ENCODE data around the gene DAG1.

DAG1 gene

DNA sequence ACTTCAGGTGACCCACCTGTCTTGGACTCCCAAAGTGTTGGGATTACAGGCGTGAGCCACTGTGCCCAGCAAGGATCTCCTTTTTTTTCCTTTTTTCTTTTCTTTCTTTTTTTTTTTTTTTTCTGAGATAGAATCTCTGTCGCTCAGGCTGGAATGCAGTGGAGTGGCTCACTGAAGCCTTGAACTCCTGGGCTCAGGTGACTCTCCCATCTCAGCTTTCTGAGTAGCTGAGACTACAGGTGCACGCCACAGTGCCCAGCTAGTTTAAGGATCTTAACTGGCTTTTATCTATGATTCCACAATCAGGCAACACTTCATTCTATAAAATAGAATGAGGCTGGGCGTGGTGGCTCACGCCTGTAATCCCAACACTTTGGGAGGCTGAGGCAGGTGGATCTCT is 24.7 kb upstream of the DAG1 start:
- no peaks in the 10 kb centered on the region for H3K9me2 ChIP-seq (replicated peaks; ENCODE audit: control insufficient read depth, low read length)
- no peak overlapping the region for H3K4me3 ChIP-seq (ENCODE audit: low read length)
- peaks cover 28% of the 10 kb centered on the region for H3K4me1 ChIP-seq (ENCODE audit: control insufficient read depth, low read length)
- H3K9me3 ChIP-seq (ENCODE audit: control insufficient read depth, insufficient read depth, low read length): no peaks in the 10 kb centered on the region
- H3K27me3 ChIP-seq (ENCODE audit: control insufficient read depth, low read length): no peaks in the 10 kb centered on the region
- H3K4me2 ChIP-seq (ENCODE audit: low read length): no peak overlapping the region
- no peak for TF ChIP-seq EZH2phosphoT487 (IDR thresholded peaks at IDR 0.05; ENCODE audit: borderline replicate concordance, low read length)
- no peak for TF ChIP-seq CTCF (IDR thresholded peaks at IDR 0.05; ENCODE audit: low read depth, low read length, poor library complexity, severe bottlenecking)
- no peaks in the 10 kb centered on the region for H4K20me1 ChIP-seq (ENCODE audit: control insufficient read depth, insufficient read depth, low read depth, low read length)
- H3K27ac ChIP-seq (ENCODE audit: low read depth, low read length): no peak overlapping the region
- no peaks in the 10 kb centered on the region for H3K36me3 ChIP-seq (ENCODE audit: control insufficient read depth, low read length)
- peaks cover 3% of the 10 kb centered on the region; the same call in 1 of the 2 replicates for H3F3A ChIP-seq (ENCODE audit: control insufficient read depth, insufficient read depth)
- no peaks in the 10 kb centered on the region for H3K79me2 ChIP-seq (ENCODE audit: control insufficient read depth, low read length)

DNA sequence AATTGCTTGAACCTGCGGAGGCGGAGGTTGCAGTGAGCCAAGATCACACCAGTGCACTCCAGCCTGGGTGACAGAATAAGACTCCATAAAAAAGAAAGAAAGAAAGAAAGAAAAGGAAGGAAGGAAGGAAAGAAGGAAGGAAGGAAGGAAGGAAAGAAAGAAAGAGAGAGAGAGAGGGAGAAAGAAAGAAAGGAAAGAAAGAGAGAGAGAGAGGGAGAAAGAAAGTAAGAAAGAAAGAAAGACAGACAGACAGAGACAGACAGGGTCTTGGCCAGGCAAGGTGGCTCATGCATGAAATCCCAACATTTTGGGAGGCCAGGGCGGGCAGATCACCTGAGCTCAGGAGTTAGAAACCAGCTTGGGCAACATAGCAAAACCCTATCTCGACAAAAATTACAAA is 16.4 kb upstream of the DAG1 start:
- H3F3A ChIP-seq (ENCODE audit: control insufficient read depth, insufficient read depth): no peaks in the 10 kb centered on the region
- H3K9me3 ChIP-seq (ENCODE audit: control insufficient read depth, insufficient read depth, low read length): no peaks in the 10 kb centered on the region
- H3K27ac ChIP-seq (ENCODE audit: low read depth, low read length): no peak overlapping the region
- H3K27me3 ChIP-seq (ENCODE audit: control insufficient read depth, low read length): no peaks in the 10 kb centered on the region
- TF ChIP-seq EZH2phosphoT487 (IDR thresholded peaks at IDR 0.05; ENCODE audit: borderline replicate concordance, low read length) (no peak), CTCF (IDR thresholded peaks at IDR 0.05; ENCODE audit: low read depth, low read length, poor library complexity, severe bottlenecking) (no peak)
- no peaks in the 10 kb centered on the region for H3K79me2 ChIP-seq (ENCODE audit: control insufficient read depth, low read length)
- no peaks in the 10 kb centered on the region for H3K36me3 ChIP-seq (ENCODE audit: control insufficient read depth, low read length)
- H3K4me3 ChIP-seq (ENCODE audit: low read length): no peak overlapping the region
- no peaks in the 10 kb centered on the region for H4K20me1 ChIP-seq (ENCODE audit: control insufficient read depth, insufficient read depth, low read depth, low read length)
- no peaks in the 10 kb centered on the region for H3K9me2 ChIP-seq (replicated peaks; ENCODE audit: control insufficient read depth, low read length)
- H3K4me1 ChIP-seq (ENCODE audit: control insufficient read depth, low read length): peaks cover 4% of the 10 kb centered on the region
- H3K4me2 ChIP-seq (ENCODE audit: low read length): no peak overlapping the region

GRCh38 chr3:49454458-49454857 is 15.6 kb upstream of the DAG1 start:
- Histone ChIP-seq H3K27me3 (ENCODE audit: control insufficient read depth, low read length) (no peaks in the 10 kb centered on the region), H3K79me2 (ENCODE audit: control insufficient read depth, low read length) (no peaks in the 10 kb centered on the region), H3F3A (ENCODE audit: control insufficient read depth, insufficient read depth) (no peaks in the 10 kb centered on the region), H3K4me2 (ENCODE audit: low read length) (no peak overlapping the region), H3K4me3 (ENCODE audit: low read length) (no peak overlapping the region), H3K36me3 (ENCODE audit: control insufficient read depth, low read length) (no peaks in the 10 kb centered on the region), H4K20me1 (ENCODE audit: control insufficient read depth, insufficient read depth, low read depth, low read length) (no peaks in the 10 kb centered on the region), H3K27ac (ENCODE audit: low read depth, low read length) (no peak overlapping the region), H3K9me2 (replicated peaks; ENCODE audit: control insufficient read depth, low read length) (no peaks in the 10 kb centered on the region), H3K9me3 (ENCODE audit: control insufficient read depth, insufficient read depth, low read length) (no peaks in the 10 kb centered on the region), H3K4me1 (ENCODE audit: control insufficient read depth, low read length) (no peaks in the 10 kb centered on the region)
- no peak for TF ChIP-seq CTCF (IDR thresholded peaks at IDR 0.05; ENCODE audit: low read depth, low read length, poor library complexity, severe bottlenecking)
- TF ChIP-seq EZH2phosphoT487 (IDR thresholded peaks at IDR 0.05; ENCODE audit: borderline replicate concordance, low read length): no peak
